Smooth muscle cell (in vitro differentiated cells): Measurements from ENCODE around the gene FRMD6. TPM values are rescaled to one million over a fixed set of nuclear protein-coding genes. Genes with fewer than 3 reads are reported as not detected.

ENCODE experiments used
- DNase-seq: peaks from one replicate; lab custom pipeline; 2025; ENCODE audit not compliant: unreplicated experiment; lab: John Stamatoyannopoulos, UW
- H2AFZ ChIP-seq: fragments of 200-600 bp; sonication (generic); 2 replicates; pipeline ENCODE4 v1.6.0; 2016; ENCODE audit warnings: antibody characterized with exemption, low read depth, mild to moderate bottlenecking
- H3F3A ChIP-seq: fragments of 200-600 bp; sonication (generic); 2 replicates; pipeline ENCODE4 v1.6.0; 2017; ENCODE audit warnings: antibody characterized with exemption, low read depth
- H3K27ac ChIP-seq: fragments of 200-600 bp; sonication (generic); 2 replicates; pipeline ENCODE4 v1.5.1; 2016; ENCODE audit warnings: low read depth, mild to moderate bottlenecking
- H3K27me3 ChIP-seq: fragments of 200-600 bp; sonication (generic); 2 replicates; pipeline ENCODE4 v1.6.1; 2016; ENCODE audit warnings: low read depth, mild to moderate bottlenecking
- H3K36me3 ChIP-seq: fragments of 200-600 bp; sonication (generic); 2 replicates; pipeline ENCODE4 v1.5.1; 2016; ENCODE audit warnings: low read depth
- H3K4me1 ChIP-seq: fragments of 200-600 bp; sonication (generic); 2 replicates; pipeline ENCODE4 v1.5.1; 2016; ENCODE audit warnings: low read depth
- H3K4me2 ChIP-seq: fragments of 200-600 bp; sonication (generic); 2 replicates; pipeline ENCODE4 v1.6.0; 2016; ENCODE audit warnings: mild to moderate bottlenecking
- H3K4me3 ChIP-seq: fragments of 200-600 bp; sonication (generic); 2 replicates; pipeline ENCODE4 v1.5.1; 2016; ENCODE audit warnings: mild to moderate bottlenecking
- H3K79me2 ChIP-seq: fragments of 200-600 bp; sonication (generic); 2 replicates; pipeline ENCODE4 v1.6.0; 2016; ENCODE audit warnings: low read depth, mild to moderate bottlenecking
- H3K9ac ChIP-seq: fragments of 200-600 bp; sonication (generic); 2 replicates; pipeline ENCODE4 v1.6.0; 2016; ENCODE audit warnings: low read depth
- H3K9me3 ChIP-seq: fragments of 200-600 bp; sonication (generic); replicated peaks from 2 replicates; pipeline ENCODE4 v1.5.1; 2016; ENCODE audit warnings: low read depth
- H4K20me1 ChIP-seq: fragments of 200-600 bp; sonication (generic); 2 replicates; pipeline ENCODE4 v1.6.0; 2016; ENCODE audit warnings: low read depth
- CTCF ChIP-seq: fragments of 200-600 bp; sonication (generic); IDR thresholded peaks from 2 replicates; pipeline ENCODE4 v1.5.1; 2017; ENCODE audit warnings: borderline replicate concordance, mild to moderate bottlenecking, antibody characterized with exemption; ENCODE audit not compliant: insufficient read depth, poor library complexity, severe bottlenecking
- WGBS: methylation state at CpG from one replicate; pipeline ENCODE4 v1.1.7; 2016; ENCODE audit warnings: low lambda C conversion rate; 5-methylcytosine and 5-hydroxymethylcytosine counted together
- polyA plus RNA-seq: library from polyadenylated mRNA; unstranded; fragments of >200 nt; fragmentation: Nextera tagmentation; extraction: Ambion mirVana; gene quantifications from 2 replicates; pipeline ENCODE4 v1.2.1, GENCODE V29; 2016
- total RNA-seq: library from RNA; depleted of rRNA; stranded (reverse); fragments of >200 nt; gene quantifications from 2 replicates; pipeline ENCODE4 v1.2.3, GENCODE V29; 2014

Gene FRMD6
- total and polyA plus RNA-seq, 2 experiments from 2014 or later = 254 to 564 TPM

GRCh38 chr14:51732494-51733112 lies 80.9 kb downstream of the FRMD6 start:
- peaks cover 35% of the 10 kb centered on the region for H3F3A ChIP-seq
- no peaks in the 10 kb centered on the region for H3K9me3 ChIP-seq
- no peaks in the 10 kb centered on the region for H3K4me1 ChIP-seq
- no peak overlapping the region for H3K4me2 ChIP-seq
- H3K79me2 ChIP-seq = no peaks in the 10 kb centered on the region
- H3K9ac ChIP-seq = no peak overlapping the region
- H3K27ac ChIP-seq = peak overlapping the region; percentile 3
- no peak for TF ChIP-seq CTCF
- no peak for DNase-seq
- peaks cover 24% of the 10 kb centered on the region for H3K36me3 ChIP-seq
- H3K27me3 ChIP-seq = no peaks in the 10 kb centered on the region
- peaks cover 33% of the 10 kb centered on the region for H4K20me1 ChIP-seq
- WGBS = 91% methylated on average over 4 of the region's 4 CpGs
- no peak overlapping the region for H3K4me3 ChIP-seq
- H2AFZ ChIP-seq = no peak overlapping the region

- no peak overlapping the region for H3K4me2 ChIP-seq
- H3K36me3 ChIP-seq = peaks cover 18% of the 10 kb centered on the region
- no peaks in the 10 kb centered on the region for H3K9me3 ChIP-seq
- peaks cover 31% of the 10 kb centered on the region for H3F3A ChIP-seq
- H2AFZ ChIP-seq = no peak overlapping the region
- no peaks in the 10 kb centered on the region for H3K27me3 ChIP-seq
- H3K79me2 ChIP-seq = no peaks in the 10 kb centered on the region
- no peak overlapping the region for H3K9ac ChIP-seq
- DNase-seq = no peak
- peaks cover 28% of the 10 kb centered on the region for H4K20me1 ChIP-seq
- no peak for TF ChIP-seq CTCF
- WGBS = 74% methylated on average over 1 of the region's 1 CpG
- H3K27ac ChIP-seq = no peak overlapping the region
- H3K4me3 ChIP-seq = no peak overlapping the region
- H3K4me1 ChIP-seq = no peaks in the 10 kb centered on the region
Measured at GRCh38 chr14:51733147-51733546, 81.4 kb downstream of the FRMD6 start.

- DNase-seq = no peak
- Histone ChIP-seq H3K27ac (no peak overlapping the region), H3F3A (peaks cover 9% of the 10 kb centered on the region), H4K20me1 (peaks cover under 1% of the 10 kb centered on the region), H3K9ac (no peak overlapping the region), H3K36me3 (no peaks in the 10 kb centered on the region), H3K9me3 (no peaks in the 10 kb centered on the region), H3K27me3 (no peaks in the 10 kb centered on the region), H3K4me3 (no peak overlapping the region), H3K4me1 (no peaks in the 10 kb centered on the region), H3K4me2 (no peak overlapping the region), H3K79me2 (no peaks in the 10 kb centered on the region), H2AFZ (no peak overlapping the region)
- 58% methylated on average over 4 of the region's 4 CpGs for WGBS
- no peak for TF ChIP-seq CTCF
Measured at GRCh38 chr14:51735851-51736250, 84.1 kb downstream of the FRMD6 start.

GRCh38 chr14:51738754-51739153 lies 87.0 kb downstream of the FRMD6 start:
- no peak overlapping the region for H2AFZ ChIP-seq
- no peak overlapping the region for H3K9ac ChIP-seq
- H4K20me1 ChIP-seq = no peaks in the 10 kb centered on the region
- no peak overlapping the region for H3K4me2 ChIP-seq
- H3K27me3 ChIP-seq = no peaks in the 10 kb centered on the region
- no peaks in the 10 kb centered on the region for H3K4me1 ChIP-seq
- no peak for TF ChIP-seq CTCF
- H3K4me3 ChIP-seq = no peak overlapping the region
- H3K9me3 ChIP-seq = no peaks in the 10 kb centered on the region
- WGBS = 82% methylated on average over 8 of the region's 8 CpGs
- no peaks in the 10 kb centered on the region for H3K36me3 ChIP-seq
- no peak overlapping the region for H3K27ac ChIP-seq
- no peaks in the 10 kb centered on the region for H3K79me2 ChIP-seq
- DNase-seq = no peak
- H3F3A ChIP-seq = no peaks in the 10 kb centered on the region
